H1 (cell line): ENCODE data around the gene KRTDAP.

Experiments
- CEBPB ChIP-seq: IDR thresholded peaks from 2 replicates; pipeline ENCODE4 v1.6.1; 2012; ENCODE audit warnings: low read depth, low read length
- CHD1 ChIP-seq: IDR thresholded peaks from 2 replicates; pipeline ENCODE4 v1.6.1; 2012; ENCODE audit warnings: low read depth, low read length, improper control_type of control experiment
- CHD2 ChIP-seq: IDR thresholded peaks from 2 replicates; pipeline ENCODE4 v1.6.1; 2012; ENCODE audit warnings: low read length, improper control_type of control experiment
- CREB1 ChIP-seq: IDR thresholded peaks from 2 replicates; pipeline ENCODE4 v1.6.1; 2012; ENCODE audit warnings: inconsistent platforms
- CTCF ChIP-seq, 3 experiments: IDR thresholded peaks; 1 replicate in 2 of 3; 2 replicates in 1 of 3; pipeline versions ENCODE4 v1.5.1 to v1.6.1; 2011; ENCODE audit warnings: low read length in 3 of 3, mild to moderate bottlenecking in 3 of 3, inconsistent platforms in 2 of 3, low read depth in 1 of 3, moderate library complexity in 1 of 3; ENCODE audit not compliant: insufficient read depth in 1 of 3; ENCODE audit errors: control extremely low read depth in 1 of 3
- MAFK ChIP-seq: IDR thresholded peaks from 2 replicates; pipeline ENCODE4 v1.6.1; 2012; ENCODE audit warnings: low read depth, mild to moderate bottlenecking, improper control_type of control experiment, low read length
- POLR2A ChIP-seq, 2 experiments: IDR thresholded peaks; 1 replicate in 1 of 2; 2 replicates in 1 of 2; pipeline ENCODE4 v1.6.1; 2011; ENCODE audit warnings: low read depth in 2 of 2, low read length in 2 of 2, mild to moderate bottlenecking in 2 of 2; ENCODE audit errors: control extremely low read depth in 1 of 2
- RBBP5 ChIP-seq: IDR thresholded peaks from 2 replicates; pipeline ENCODE4 v1.7.1; 2012; ENCODE audit warnings: low read depth, mild to moderate bottlenecking, inconsistent platforms, low read length, moderate library complexity, borderline replicate concordance
- SIRT6 ChIP-seq: IDR thresholded peaks from one replicate; pipeline ENCODE4 v1.7.1; 2012; ENCODE audit warnings: low read length, inconsistent platforms
- TF ChIP-seq, protein P1 (sequence below): fragments of 300-600 bp; sonication (generic); IDR thresholded peaks from 2 replicates; pipeline ENCODE4 v1.7.1; 2012; ENCODE audit warnings: low read length, moderate library complexity, mild to moderate bottlenecking, inconsistent platforms; ENCODE audit not compliant: insufficient replicate concordance

- TF ChIP-seq MAFK, result no peak
- TF ChIP-seq, protein P1, sequence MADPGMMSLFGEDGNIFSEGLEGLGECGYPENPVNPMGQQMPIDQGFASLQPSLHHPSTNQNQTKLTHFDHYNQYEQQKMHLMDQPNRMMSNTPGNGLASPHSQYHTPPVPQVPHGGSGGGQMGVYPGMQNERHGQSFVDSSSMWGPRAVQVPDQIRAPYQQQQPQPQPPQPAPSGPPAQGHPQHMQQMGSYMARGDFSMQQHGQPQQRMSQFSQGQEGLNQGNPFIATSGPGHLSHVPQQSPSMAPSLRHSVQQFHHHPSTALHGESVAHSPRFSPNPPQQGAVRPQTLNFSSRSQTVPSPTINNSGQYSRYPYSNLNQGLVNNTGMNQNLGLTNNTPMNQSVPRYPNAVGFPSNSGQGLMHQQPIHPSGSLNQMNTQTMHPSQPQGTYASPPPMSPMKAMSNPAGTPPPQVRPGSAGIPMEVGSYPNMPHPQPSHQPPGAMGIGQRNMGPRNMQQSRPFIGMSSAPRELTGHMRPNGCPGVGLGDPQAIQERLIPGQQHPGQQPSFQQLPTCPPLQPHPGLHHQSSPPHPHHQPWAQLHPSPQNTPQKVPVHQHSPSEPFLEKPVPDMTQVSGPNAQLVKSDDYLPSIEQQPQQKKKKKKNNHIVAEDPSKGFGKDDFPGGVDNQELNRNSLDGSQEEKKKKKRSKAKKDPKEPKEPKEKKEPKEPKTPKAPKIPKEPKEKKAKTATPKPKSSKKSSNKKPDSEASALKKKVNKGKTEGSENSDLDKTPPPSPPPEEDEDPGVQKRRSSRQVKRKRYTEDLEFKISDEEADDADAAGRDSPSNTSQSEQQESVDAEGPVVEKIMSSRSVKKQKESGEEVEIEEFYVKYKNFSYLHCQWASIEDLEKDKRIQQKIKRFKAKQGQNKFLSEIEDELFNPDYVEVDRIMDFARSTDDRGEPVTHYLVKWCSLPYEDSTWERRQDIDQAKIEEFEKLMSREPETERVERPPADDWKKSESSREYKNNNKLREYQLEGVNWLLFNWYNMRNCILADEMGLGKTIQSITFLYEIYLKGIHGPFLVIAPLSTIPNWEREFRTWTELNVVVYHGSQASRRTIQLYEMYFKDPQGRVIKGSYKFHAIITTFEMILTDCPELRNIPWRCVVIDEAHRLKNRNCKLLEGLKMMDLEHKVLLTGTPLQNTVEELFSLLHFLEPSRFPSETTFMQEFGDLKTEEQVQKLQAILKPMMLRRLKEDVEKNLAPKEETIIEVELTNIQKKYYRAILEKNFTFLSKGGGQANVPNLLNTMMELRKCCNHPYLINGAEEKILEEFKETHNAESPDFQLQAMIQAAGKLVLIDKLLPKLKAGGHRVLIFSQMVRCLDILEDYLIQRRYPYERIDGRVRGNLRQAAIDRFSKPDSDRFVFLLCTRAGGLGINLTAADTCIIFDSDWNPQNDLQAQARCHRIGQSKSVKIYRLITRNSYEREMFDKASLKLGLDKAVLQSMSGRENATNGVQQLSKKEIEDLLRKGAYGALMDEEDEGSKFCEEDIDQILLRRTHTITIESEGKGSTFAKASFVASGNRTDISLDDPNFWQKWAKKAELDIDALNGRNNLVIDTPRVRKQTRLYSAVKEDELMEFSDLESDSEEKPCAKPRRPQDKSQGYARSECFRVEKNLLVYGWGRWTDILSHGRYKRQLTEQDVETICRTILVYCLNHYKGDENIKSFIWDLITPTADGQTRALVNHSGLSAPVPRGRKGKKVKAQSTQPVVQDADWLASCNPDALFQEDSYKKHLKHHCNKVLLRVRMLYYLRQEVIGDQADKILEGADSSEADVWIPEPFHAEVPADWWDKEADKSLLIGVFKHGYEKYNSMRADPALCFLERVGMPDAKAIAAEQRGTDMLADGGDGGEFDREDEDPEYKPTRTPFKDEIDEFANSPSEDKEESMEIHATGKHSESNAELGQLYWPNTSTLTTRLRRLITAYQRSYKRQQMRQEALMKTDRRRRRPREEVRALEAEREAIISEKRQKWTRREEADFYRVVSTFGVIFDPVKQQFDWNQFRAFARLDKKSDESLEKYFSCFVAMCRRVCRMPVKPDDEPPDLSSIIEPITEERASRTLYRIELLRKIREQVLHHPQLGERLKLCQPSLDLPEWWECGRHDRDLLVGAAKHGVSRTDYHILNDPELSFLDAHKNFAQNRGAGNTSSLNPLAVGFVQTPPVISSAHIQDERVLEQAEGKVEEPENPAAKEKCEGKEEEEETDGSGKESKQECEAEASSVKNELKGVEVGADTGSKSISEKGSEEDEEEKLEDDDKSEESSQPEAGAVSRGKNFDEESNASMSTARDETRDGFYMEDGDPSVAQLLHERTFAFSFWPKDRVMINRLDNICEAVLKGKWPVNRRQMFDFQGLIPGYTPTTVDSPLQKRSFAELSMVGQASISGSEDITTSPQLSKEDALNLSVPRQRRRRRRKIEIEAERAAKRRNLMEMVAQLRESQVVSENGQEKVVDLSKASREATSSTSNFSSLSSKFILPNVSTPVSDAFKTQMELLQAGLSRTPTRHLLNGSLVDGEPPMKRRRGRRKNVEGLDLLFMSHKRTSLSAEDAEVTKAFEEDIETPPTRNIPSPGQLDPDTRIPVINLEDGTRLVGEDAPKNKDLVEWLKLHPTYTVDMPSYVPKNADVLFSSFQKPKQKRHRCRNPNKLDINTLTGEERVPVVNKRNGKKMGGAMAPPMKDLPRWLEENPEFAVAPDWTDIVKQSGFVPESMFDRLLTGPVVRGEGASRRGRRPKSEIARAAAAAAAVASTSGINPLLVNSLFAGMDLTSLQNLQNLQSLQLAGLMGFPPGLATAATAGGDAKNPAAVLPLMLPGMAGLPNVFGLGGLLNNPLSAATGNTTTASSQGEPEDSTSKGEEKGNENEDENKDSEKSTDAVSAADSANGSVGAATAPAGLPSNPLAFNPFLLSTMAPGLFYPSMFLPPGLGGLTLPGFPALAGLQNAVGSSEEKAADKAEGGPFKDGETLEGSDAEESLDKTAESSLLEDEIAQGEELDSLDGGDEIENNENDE, result no peak
- no peak for TF ChIP-seq RBBP5
- no peak for TF ChIP-seq POLR2A (IDR thresholded peaks at IDR 0.05; ENCODE audit: control extremely low read depth in 1 of 2, low read depth in 2 of 2, low read length in 2 of 2)
- no peak for TF ChIP-seq CREB1
- TF ChIP-seq CTCF (IDR thresholded peaks at IDR 0.05; ENCODE audit: control extremely low read depth in 1 of 3, insufficient read depth in 1 of 3, low read depth in 1 of 3, low read length in 3 of 3), result no peak
- no peak for TF ChIP-seq CHD2
- no peak for TF ChIP-seq CEBPB
- no peak for TF ChIP-seq SIRT6
- TF ChIP-seq CHD1, result no peak
These were observed 10.3 kb upstream of the KRTDAP start for GRCh38 chr19:35500611-35501010.
